ENCODE measurements around the gene ABHD6.
"Not testable (repeated sequence)": the region's sequence is repeated elsewhere in the genome, so short reads cannot be mapped to it uniquely, and the experiment has no call there.

The ABHD6 gene

DNA sequence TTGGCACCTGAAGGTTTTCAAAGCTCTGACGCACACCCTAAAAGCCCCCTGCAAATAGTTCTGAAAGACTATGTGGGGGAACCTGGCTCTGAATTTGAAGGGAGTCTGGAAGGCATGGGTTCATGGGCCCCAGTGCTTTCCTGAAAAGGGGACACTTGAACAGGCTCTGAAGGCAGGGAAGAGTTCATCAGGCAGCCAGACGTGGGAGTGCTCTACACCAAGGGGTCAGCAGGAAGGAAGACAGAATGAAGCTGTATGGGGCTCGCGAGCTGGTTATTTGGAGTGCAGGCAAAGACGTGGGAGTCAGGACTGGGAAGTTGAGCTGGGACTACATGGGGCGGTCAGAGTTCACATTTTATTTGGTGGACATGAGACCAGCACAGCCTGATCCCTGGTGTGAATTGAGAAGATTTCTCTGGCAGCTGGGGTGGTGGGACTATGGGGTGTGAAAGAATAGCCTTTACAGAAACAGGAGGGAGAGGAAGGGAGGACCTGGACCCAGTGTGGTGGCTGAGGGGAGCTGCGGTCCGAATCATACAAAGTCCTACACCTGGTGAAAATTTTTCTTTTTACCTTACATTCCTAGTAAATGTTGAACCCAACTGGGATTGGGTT lies 12.6 kb downstream of the ABHD6 start:
- H3K4me3 ChIP-seq (ENCODE audit: low read length): peak overlapping the region; percentile 2
- H3K4me1 ChIP-seq (ENCODE audit: control insufficient read depth, insufficient read depth, low read length): peaks cover 27% of the 10 kb centered on the region
- no peaks in the 10 kb centered on the region for H3K27me3 ChIP-seq (ENCODE audit: control insufficient read depth, insufficient read depth, low read length)
- H3K9ac ChIP-seq (ENCODE audit: low read length): peak overlapping the region; percentile 42
- no peaks in the 10 kb centered on the region for H3K9me3 ChIP-seq (ENCODE audit: control insufficient read depth, low read length)
- H3K36me3 ChIP-seq (ENCODE audit: control insufficient read depth, insufficient read depth, low read length): no peaks in the 10 kb centered on the region

DNA sequence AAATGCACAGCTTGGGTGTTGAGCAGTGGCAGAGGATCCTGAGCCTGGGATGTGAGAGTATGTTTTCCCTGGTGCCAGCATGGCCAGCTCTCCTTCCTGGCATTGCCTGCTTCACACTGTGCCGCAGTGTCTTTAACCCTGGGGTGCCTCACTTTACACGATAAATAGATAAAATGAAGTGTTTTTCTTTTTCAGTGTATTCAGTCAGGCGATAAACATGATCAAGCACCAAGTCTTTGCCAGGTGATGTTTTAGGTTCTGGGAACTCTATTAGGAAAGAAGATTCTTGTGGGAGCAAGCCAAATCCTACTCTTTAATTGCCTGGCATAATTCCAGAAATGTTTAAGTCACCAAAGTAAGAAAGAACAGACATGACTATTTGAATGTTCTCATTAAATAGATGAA lies 14.0 kb downstream of the ABHD6 start:
- Histone ChIP-seq H3K4me1 (ENCODE audit: control insufficient read depth, insufficient read depth, low read length) (peaks cover 17% of the 10 kb centered on the region), H3K9me3 (ENCODE audit: control insufficient read depth, low read length) (no peaks in the 10 kb centered on the region), H3K36me3 (ENCODE audit: control insufficient read depth, insufficient read depth, low read length) (no peaks in the 10 kb centered on the region), H3K27me3 (ENCODE audit: control insufficient read depth, insufficient read depth, low read length) (no peaks in the 10 kb centered on the region), H3K4me3 (ENCODE audit: low read length) (no peak overlapping the region), H3K9ac (ENCODE audit: low read length) (no peak overlapping the region)

DNA sequence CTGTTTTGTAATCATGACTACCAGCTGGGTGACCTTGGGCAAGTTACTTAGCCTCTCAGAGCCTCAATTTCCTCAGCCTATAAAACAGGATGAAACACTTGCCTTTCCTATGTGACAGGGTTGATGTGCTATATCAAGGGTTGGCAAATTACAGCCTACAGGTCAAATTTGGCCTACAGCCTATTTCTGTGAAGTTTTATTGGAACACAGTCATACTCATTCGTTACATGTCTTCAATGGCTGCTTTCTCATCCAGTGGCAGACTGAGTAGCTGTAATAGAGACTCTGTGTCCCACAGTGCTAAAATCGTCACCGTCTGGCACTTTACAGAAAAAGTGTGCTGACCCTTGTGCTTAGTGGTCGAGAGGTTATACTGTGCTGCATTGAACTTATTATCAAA lies 16.6 kb downstream of the ABHD6 start:
- no peak overlapping the region for H3K4me3 ChIP-seq (ENCODE audit: low read length)
- peaks cover 16% of the 10 kb centered on the region for H3K4me1 ChIP-seq (ENCODE audit: control insufficient read depth, insufficient read depth, low read length)
- no peaks in the 10 kb centered on the region for H3K36me3 ChIP-seq (ENCODE audit: control insufficient read depth, insufficient read depth, low read length)
- H3K27me3 ChIP-seq (ENCODE audit: control insufficient read depth, insufficient read depth, low read length): no peaks in the 10 kb centered on the region
- H3K9me3 ChIP-seq (ENCODE audit: control insufficient read depth, low read length): no peaks in the 10 kb centered on the region
- no peak overlapping the region for H3K9ac ChIP-seq (ENCODE audit: low read length)

DNA sequence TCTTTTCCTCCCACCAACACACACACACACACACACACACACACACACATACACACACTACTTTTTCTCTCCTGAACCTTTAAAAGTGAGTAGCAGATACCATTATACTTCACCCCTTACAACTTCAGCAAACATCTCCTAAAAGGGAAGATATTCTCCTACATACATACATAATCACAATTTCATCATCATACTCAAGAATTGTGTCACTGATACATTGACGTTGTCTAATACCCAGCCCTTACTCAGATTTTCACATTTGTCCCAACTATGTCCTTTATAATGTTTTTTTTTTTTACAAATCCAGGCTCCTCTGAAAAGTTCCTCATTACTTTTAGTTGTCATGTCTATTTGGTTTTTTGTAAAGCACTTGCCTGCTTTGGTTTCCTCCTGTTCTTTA lies 18.5 kb downstream of the ABHD6 start:
- Histone ChIP-seq H3K4me3 (ENCODE audit: low read length) (no peak overlapping the region), H3K9me3 (ENCODE audit: control insufficient read depth, low read length) (no peaks in the 10 kb centered on the region), H3K9ac (ENCODE audit: low read length) (no peak overlapping the region), H3K4me1 (ENCODE audit: control insufficient read depth, insufficient read depth, low read length) (peaks cover 11% of the 10 kb centered on the region), H3K36me3 (ENCODE audit: control insufficient read depth, insufficient read depth, low read length) (no peaks in the 10 kb centered on the region), H3K27me3 (ENCODE audit: control insufficient read depth, insufficient read depth, low read length) (no peaks in the 10 kb centered on the region)

DNA sequence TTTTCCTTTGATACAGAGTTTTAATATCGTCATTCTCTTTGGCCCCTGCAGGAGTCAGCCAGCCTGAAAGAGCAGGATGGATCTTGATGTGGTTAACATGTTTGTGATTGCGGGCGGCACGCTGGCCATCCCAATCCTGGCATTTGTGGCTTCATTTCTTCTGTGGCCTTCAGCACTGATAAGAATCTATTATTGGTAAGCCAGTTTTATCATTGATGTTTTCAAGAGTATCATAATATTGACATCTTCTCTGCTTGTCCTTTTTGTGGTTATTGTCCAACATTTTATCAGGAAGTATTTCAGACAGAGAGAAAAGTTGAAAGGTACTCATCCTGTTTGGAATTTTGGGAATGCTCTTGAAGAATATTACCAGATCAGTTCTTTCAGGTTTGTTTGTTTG lies 18.9 kb downstream of the ABHD6 start:
- peaks cover 9% of the 10 kb centered on the region for H3K4me1 ChIP-seq (ENCODE audit: control insufficient read depth, insufficient read depth, low read length)
- H3K27me3 ChIP-seq (ENCODE audit: control insufficient read depth, insufficient read depth, low read length): no peaks in the 10 kb centered on the region
- H3K9ac ChIP-seq (ENCODE audit: low read length): no peak overlapping the region
- no peaks in the 10 kb centered on the region for H3K9me3 ChIP-seq (ENCODE audit: control insufficient read depth, low read length)
- H3K4me3 ChIP-seq (ENCODE audit: low read length): no peak overlapping the region
- H3K36me3 ChIP-seq (ENCODE audit: control insufficient read depth, insufficient read depth, low read length): no peaks in the 10 kb centered on the region

DNA sequence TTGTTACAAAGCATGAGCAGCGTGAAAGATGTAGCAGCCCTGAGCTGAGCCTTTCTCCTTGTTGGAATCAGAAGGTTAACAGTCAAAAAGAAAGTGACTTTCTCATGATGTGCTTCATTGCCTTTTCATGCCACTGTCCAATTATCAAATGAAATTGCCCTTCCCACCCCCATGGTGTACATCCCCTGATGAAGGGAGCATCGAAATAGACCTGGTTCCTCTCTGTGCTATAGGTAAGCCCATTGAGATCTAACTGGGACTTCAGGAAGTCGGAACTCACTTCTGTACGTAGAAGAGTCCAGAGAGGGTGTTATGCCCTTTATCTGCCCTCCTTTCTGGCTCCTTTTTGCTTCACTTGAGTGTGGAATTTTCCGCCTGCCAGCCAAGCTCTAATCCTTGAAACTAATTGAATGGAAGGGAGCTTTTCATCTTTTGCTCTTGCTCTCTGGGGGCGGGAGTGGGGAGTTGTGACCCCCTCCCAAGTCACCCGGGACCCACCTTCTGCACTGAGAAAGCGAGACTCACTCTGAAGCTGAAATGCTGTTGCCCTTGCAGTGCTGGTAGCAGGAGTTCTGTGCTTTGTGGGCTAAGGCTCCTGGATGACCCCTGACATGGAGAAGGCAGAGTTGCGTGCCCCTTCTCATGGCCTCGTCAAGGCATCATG lies 20.9 kb downstream of the ABHD6 start:
- Histone ChIP-seq H3K9me3 (ENCODE audit: control insufficient read depth, low read length) (no peaks in the 10 kb centered on the region), H3K4me3 (ENCODE audit: low read length) (no peak overlapping the region), H3K36me3 (ENCODE audit: control insufficient read depth, insufficient read depth, low read length) (no peaks in the 10 kb centered on the region), H3K4me1 (ENCODE audit: control insufficient read depth, insufficient read depth, low read length) (no peaks in the 10 kb centered on the region), H3K27me3 (ENCODE audit: control insufficient read depth, insufficient read depth, low read length) (no peaks in the 10 kb centered on the region), H3K9ac (ENCODE audit: low read length) (no peak overlapping the region)

DNA sequence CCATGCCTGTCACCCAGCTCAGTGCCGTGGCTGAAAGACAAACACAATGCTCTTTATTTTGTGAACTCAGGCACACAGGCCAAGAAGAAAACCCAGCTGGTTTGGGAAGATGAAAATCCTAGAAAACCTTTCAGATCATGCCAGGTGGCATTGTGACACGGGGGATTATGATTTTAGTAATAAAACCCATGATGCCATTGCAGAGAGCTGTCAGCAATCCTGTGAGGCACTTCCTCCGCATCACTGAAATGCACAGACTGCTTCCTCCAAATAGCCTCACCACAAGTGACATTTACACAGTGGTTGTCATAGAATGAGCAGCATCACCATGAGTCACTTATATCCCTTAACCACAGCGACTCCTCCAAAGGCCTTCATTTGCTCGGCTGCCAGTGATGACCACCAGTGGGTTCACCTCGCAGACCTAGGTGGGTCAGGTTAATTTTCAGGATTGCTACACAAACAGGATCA lies 22.7 kb downstream of the ABHD6 start:
- Histone ChIP-seq H3K4me1 (ENCODE audit: control insufficient read depth, insufficient read depth, low read length) (no peaks in the 10 kb centered on the region), H3K36me3 (ENCODE audit: control insufficient read depth, insufficient read depth, low read length) (no peaks in the 10 kb centered on the region), H3K9me3 (ENCODE audit: control insufficient read depth, low read length) (no peaks in the 10 kb centered on the region), H3K9ac (ENCODE audit: low read length) (no peak overlapping the region), H3K27me3 (ENCODE audit: control insufficient read depth, insufficient read depth, low read length) (no peaks in the 10 kb centered on the region), H3K4me3 (ENCODE audit: low read length) (no peak overlapping the region)

DNA sequence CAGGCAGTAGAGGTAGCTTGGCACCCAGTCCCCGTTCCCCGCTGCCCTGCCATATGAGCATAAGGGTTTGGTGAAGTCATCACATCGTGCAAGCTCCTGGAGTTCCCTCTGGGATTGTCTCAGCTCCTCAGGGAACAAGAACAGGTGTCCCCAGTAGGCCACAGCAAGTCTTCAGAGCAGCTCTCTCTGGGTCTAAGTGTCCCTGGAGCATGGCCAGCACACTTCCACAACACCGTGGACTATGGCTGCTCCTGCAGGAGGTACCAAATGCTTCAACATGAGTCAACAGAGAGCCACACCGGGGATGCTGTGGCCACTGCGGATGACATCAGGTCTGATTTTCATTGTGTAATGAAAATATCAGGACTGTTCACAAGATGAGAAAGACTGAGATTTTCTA lies 23.1 kb downstream of the ABHD6 start:
- H3K36me3 ChIP-seq (ENCODE audit: control insufficient read depth, insufficient read depth, low read length): no peaks in the 10 kb centered on the region
- no peaks in the 10 kb centered on the region for H3K27me3 ChIP-seq (ENCODE audit: control insufficient read depth, insufficient read depth, low read length)
- H3K9ac ChIP-seq (ENCODE audit: low read length): no peak overlapping the region
- no peak overlapping the region for H3K4me3 ChIP-seq (ENCODE audit: low read length)
- no peaks in the 10 kb centered on the region for H3K9me3 ChIP-seq (ENCODE audit: control insufficient read depth, low read length)
- H3K4me1 ChIP-seq (ENCODE audit: control insufficient read depth, insufficient read depth, low read length): no peaks in the 10 kb centered on the region

DNA sequence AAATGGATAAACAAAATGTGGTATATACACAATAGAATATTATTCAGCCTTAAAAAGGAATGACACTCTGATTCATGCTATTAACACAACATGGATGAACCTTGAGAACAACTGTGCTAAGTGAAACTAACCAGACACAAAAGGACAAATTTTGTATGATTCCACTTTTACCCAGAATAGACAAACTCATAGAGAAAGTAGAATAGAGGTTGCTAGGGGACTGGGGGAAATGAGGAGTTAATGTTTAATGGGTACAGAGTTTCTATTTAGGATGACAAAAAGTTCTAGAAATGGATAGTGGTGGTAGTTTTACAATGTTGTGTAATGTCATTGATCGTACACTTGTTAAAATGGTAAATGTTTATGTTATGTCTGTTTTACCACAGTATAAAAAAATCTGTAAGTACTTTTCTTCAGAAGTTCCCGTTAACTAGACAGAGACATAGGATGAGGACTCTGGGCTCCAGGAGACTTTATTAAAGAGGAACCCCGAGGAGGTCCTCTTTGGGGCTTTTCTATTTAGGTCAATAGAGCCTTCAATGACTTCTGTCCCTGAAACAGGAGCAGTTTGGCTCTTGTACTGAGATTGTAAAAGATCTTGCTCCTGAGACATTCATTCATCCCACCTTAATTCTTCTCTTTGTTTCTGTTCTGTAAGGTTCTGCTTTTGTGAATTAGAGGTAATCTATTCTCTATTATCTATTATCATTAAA lies 24.5 kb downstream of the ABHD6 start:
- H3K27me3 ChIP-seq (ENCODE audit: control insufficient read depth, insufficient read depth, low read length): no peaks in the 10 kb centered on the region
- H3K36me3 ChIP-seq (ENCODE audit: control insufficient read depth, insufficient read depth, low read length): no peaks in the 10 kb centered on the region
- H3K9ac ChIP-seq (ENCODE audit: low read length): no peak overlapping the region
- H3K9me3 ChIP-seq (ENCODE audit: control insufficient read depth, low read length): no peaks in the 10 kb centered on the region
- no peaks in the 10 kb centered on the region for H3K4me1 ChIP-seq (ENCODE audit: control insufficient read depth, insufficient read depth, low read length)
- no peak overlapping the region for H3K4me3 ChIP-seq (ENCODE audit: low read length)

DNA sequence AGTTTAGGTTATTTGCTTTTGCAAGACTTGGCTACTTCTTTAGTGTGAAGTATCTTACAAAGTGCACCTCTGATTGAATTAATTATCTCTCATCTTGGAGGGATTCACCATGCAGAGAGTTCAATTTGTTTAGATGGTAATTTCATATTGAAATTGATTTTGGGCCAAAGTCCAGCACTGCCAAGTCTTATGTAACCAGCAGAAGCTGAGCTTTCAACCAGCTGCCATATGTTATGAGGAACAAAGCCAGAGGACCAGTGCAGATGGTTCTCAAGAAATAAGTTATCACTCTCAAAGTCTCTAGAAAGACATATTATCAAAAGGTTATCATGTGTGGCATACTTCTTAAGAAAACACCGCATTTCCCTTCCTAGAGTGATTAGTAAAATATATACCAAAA lies 29.0 kb downstream of the ABHD6 start:
- Histone ChIP-seq H3K27me3 (ENCODE audit: control insufficient read depth, insufficient read depth, low read length) (no peaks in the 10 kb centered on the region), H3K9ac (ENCODE audit: low read length) (no peak overlapping the region), H3K4me1 (ENCODE audit: control insufficient read depth, insufficient read depth, low read length) (no peaks in the 10 kb centered on the region), H3K36me3 (ENCODE audit: control insufficient read depth, insufficient read depth, low read length) (peaks cover 4% of the 10 kb centered on the region), H3K9me3 (ENCODE audit: control insufficient read depth, low read length) (no peaks in the 10 kb centered on the region), H3K4me3 (ENCODE audit: low read length) (no peak overlapping the region)

DNA sequence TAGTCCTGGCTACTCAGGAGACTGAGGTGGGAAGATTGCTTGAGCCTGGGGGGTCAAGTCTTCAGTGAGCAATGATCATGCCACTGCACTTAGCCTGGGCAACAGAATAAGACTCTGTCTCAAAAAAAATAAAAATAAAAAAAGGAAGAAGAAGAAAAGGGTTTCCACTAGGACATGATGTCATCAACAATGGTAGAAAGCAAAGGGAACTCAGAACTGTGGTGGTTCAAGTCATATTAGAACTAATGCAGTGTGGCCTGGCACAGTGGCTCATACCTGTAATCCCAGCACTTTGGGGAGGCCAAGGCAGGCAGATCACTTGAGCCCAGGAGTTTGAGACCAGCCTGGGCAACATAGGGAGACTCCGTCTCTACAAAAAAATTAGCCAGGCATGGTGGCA lies 30.0 kb downstream of the ABHD6 start:
- not testable (repeated sequence) for H3K27me3 ChIP-seq (ENCODE audit: control insufficient read depth, insufficient read depth, low read length); H3K9me3 ChIP-seq (ENCODE audit: control insufficient read depth, low read length); H3K4me1 ChIP-seq (ENCODE audit: control insufficient read depth, insufficient read depth, low read length); H3K4me3 ChIP-seq (ENCODE audit: low read length); H3K9ac ChIP-seq (ENCODE audit: low read length); H3K36me3 ChIP-seq (ENCODE audit: control insufficient read depth, insufficient read depth, low read length)

DNA sequence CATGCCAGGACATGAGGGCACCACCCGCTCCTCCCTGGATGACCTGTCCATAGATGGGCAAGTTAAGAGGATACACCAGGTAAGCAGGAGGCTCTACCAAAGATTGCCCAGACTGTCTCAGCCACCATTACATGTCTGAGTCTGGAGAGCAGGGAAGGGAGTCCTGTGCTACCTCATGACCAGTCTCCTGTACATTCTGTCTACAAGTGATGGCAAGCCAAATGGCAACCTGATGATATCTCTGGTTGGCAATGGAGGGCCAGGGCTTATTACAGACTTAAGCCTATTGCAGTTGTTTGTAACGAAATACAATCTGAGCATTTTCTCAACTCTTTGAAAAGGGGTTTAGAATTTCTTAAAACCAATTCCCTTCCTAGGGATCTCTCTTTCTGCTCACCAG lies 31.8 kb downstream of the ABHD6 start:
- Histone ChIP-seq H3K9ac (ENCODE audit: low read length) (no peak overlapping the region), H3K27me3 (ENCODE audit: control insufficient read depth, insufficient read depth, low read length) (no peaks in the 10 kb centered on the region), H3K36me3 (ENCODE audit: control insufficient read depth, insufficient read depth, low read length) (peaks cover 4% of the 10 kb centered on the region), H3K4me1 (ENCODE audit: control insufficient read depth, insufficient read depth, low read length) (no peaks in the 10 kb centered on the region), H3K4me3 (ENCODE audit: low read length) (no peak overlapping the region), H3K9me3 (ENCODE audit: control insufficient read depth, low read length) (no peaks in the 10 kb centered on the region)
